Endodermal cell (in vitro differentiated cells): ENCODE data around the gene HOXC12. TPM values are rescaled to one million over a fixed set of nuclear protein-coding genes. Genes with fewer than 3 reads are reported as not detected.

Source experiments
- DNase-seq: peaks from one replicate; pipeline ENCODE4 v3.0.0-alpha.2; 2017
- H3K27ac ChIP-seq: 2 replicates; pipeline ENCODE4 v1.5.1; 2013; ENCODE audit warnings: mild to moderate bottlenecking, low read depth, low read length, moderate library complexity
- H3K27me3 ChIP-seq: 2 replicates; pipeline ENCODE4 v1.6.1; 2013; ENCODE audit warnings: mild to moderate bottlenecking, low read length, moderate library complexity; ENCODE audit not compliant: insufficient read depth, control insufficient read depth, poor library complexity, severe bottlenecking
- H3K36me3 ChIP-seq: 2 replicates; pipeline ENCODE4 v1.7.0; 2013; ENCODE audit warnings: mild to moderate bottlenecking, low read length, moderate library complexity; ENCODE audit not compliant: control insufficient read depth, insufficient read depth
- H3K4me1 ChIP-seq: one replicate; pipeline ENCODE4 v1.7.0; 2013; ENCODE audit warnings: low read length; ENCODE audit not compliant: control insufficient read depth, insufficient read depth
- H3K4me3 ChIP-seq: 2 replicates; pipeline ENCODE4 v1.5.1; 2013; ENCODE audit warnings: mild to moderate bottlenecking, low read length, moderate library complexity
- H3K9ac ChIP-seq: 2 replicates; pipeline ENCODE4 v1.6.1; 2013; ENCODE audit warnings: mild to moderate bottlenecking, low read length, moderate library complexity; ENCODE audit not compliant: poor library complexity, severe bottlenecking; ENCODE audit errors: extremely low read depth
- H3K9me3 ChIP-seq: 2 replicates; pipeline ENCODE4 v1.6.1; 2013; ENCODE audit warnings: mild to moderate bottlenecking, low read length, moderate library complexity; ENCODE audit not compliant: control insufficient read depth
- H3K27ac Mint-ChIP-seq: 2 replicates; pipeline ENCODE4 v1.8.0; 2020; ENCODE audit warnings: mixed read lengths
- H3K27me3 Mint-ChIP-seq: 2 replicates; pipeline ENCODE4 v1.8.0; 2021; ENCODE audit warnings: mild to moderate bottlenecking, mixed read lengths; ENCODE audit not compliant: insufficient read depth
- H3K36me3 Mint-ChIP-seq: 2 replicates; pipeline ENCODE4 v1.8.0; 2020; ENCODE audit warnings: low read depth, mixed read lengths
- H3K4me1 Mint-ChIP-seq: 2 replicates; pipeline ENCODE4 v1.8.0; 2020; ENCODE audit warnings: mixed read lengths
- H3K4me3 Mint-ChIP-seq: 2 replicates; pipeline ENCODE4 v1.8.0; 2020; ENCODE audit warnings: mild to moderate bottlenecking, moderate library complexity, mixed read lengths
- H3K9me3 Mint-ChIP-seq: 2 replicates; pipeline ENCODE4 v1.8.0; 2020; ENCODE audit warnings: mild to moderate bottlenecking, mixed read lengths
- WGBS, 2 experiments: methylation state at CpG; one replicate each; pipeline versions ENCODE4 v1.1.5 to v1.1.7; 2013; ENCODE audit warnings: missing lambda C conversion rate in 2 of 2, mixed read lengths in 1 of 2; ENCODE audit not compliant: insufficient coverage in 1 of 2, insufficient read length in 1 of 2; 5-methylcytosine and 5-hydroxymethylcytosine counted together
- total RNA-seq, 2 donors: library from RNA; stranded (reverse); fragmentation: NEBNext Ultra II Directional in 1 of 2; extraction: Animal tissue kit (Norgen Biotek cat#: 25700) in 1 of 2; gene quantifications; 2 replicates in 1 of 2; 3 replicates in 1 of 2; pipeline ENCODE4 v1.2.1, GENCODE V29; 2021
- TF ChIP-seq, protein P1 (sequence below): fragments of 200-600 bp; sonication (generic); conservative IDR thresholded peaks from 2 replicates; pipeline ENCODE4 v1.5.0; 2021; ENCODE audit warnings: antibody characterized with exemption, mild to moderate bottlenecking

Gene HOXC12
- total RNA-seq, 2 donors from 2014 or later, result not detected

DNA sequence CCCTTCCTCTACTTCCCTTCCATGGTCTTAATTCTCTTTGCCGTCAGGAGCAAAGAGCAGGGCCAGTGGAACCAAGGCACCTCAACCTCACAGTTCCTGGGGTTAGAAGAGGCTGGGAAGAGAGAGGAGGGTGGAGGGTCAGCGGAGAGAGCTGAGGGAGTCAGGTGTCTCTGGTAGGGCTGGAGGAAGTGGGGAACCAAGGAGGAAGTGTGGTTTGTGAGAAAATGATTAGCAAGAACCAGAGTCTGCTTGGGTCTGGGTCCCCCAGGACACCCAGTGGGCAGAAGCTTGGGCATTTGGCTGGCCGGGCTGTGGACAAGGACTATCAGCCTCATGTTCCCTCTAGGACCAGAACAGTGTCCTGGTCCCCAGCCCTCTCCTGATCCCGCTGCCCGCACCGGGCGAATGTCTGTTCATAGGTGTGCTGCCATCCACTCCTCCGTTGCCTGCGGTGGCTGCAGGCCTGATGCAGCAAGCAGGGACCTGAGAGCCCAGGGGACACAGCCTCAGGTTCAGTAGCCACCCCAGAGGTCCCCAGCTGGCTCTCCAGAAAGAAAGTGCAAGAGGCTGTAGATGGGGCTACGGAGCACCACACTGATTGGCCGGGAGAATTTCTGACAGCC, 2.3 kb downstream of the HOXC12 start:
- Mint-ChIP-seq H3K36me3 (no peaks in the 10 kb centered on the region), H3K4me3 (no peak overlapping the region), H3K4me1 (no peaks in the 10 kb centered on the region), H3K9me3 (no peaks in the 10 kb centered on the region), H3K27ac (no peak overlapping the region), H3K27me3 (peaks cover 99% of the 10 kb centered on the region)
- H3K27ac ChIP-seq, result no peak overlapping the region
- TF ChIP-seq, protein P1, sequence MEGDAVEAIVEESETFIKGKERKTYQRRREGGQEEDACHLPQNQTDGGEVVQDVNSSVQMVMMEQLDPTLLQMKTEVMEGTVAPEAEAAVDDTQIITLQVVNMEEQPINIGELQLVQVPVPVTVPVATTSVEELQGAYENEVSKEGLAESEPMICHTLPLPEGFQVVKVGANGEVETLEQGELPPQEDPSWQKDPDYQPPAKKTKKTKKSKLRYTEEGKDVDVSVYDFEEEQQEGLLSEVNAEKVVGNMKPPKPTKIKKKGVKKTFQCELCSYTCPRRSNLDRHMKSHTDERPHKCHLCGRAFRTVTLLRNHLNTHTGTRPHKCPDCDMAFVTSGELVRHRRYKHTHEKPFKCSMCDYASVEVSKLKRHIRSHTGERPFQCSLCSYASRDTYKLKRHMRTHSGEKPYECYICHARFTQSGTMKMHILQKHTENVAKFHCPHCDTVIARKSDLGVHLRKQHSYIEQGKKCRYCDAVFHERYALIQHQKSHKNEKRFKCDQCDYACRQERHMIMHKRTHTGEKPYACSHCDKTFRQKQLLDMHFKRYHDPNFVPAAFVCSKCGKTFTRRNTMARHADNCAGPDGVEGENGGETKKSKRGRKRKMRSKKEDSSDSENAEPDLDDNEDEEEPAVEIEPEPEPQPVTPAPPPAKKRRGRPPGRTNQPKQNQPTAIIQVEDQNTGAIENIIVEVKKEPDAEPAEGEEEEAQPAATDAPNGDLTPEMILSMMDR, result no peak
- no peaks in the 10 kb centered on the region for H3K4me1 ChIP-seq
- peaks cover 100% of the 10 kb centered on the region for H3K27me3 ChIP-seq
- no peaks in the 10 kb centered on the region for H3K36me3 ChIP-seq
- peaks cover 23% of the 10 kb centered on the region for H3K9me3 ChIP-seq
- DNase-seq, result no peak
- 34 to 40% methylated on average over 4 to 11 of the region's 11 CpGs for WGBS, 2 experiments
- no peak overlapping the region for H3K9ac ChIP-seq
- H3K4me3 ChIP-seq, result no peak overlapping the region

DNA sequence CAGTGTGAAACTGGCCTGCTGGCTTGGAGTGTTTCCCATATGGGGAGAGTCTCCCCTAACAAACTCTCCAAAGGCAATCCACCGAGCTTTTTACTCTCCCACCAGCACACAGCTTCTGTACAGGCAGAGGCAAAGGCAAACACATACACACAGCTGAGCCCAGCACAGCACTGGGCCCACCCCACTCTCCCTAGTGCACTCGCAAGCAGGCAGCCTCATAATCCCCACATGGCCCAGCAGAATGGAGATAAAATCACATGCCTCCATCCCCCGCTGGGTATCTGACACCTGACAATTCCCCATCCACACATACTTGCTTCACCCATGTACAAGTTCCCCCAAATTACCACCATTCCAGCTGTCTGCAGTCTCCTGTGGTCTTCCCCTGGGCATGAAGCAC, 3.4 kb downstream of the HOXC12 start:
- Histone ChIP-seq H3K36me3 (no peaks in the 10 kb centered on the region), H3K27me3 (peaks cover 100% of the 10 kb centered on the region), H3K27ac (no peak overlapping the region), H3K9ac (no peak overlapping the region), H3K4me3 (no peak overlapping the region), H3K9me3 (peaks cover 16% of the 10 kb centered on the region), H3K4me1 (no peaks in the 10 kb centered on the region)
- 7 to 34% methylated on average over 2 to 3 of the region's 3 CpGs for WGBS, 2 experiments
- H3K4me3 Mint-ChIP-seq, result no peak overlapping the region
- no peak overlapping the region for H3K27ac Mint-ChIP-seq
- DNase-seq, result no peak
- peaks cover 99% of the 10 kb centered on the region for H3K27me3 Mint-ChIP-seq
- no peaks in the 10 kb centered on the region for H3K4me1 Mint-ChIP-seq
- H3K36me3 Mint-ChIP-seq, result no peaks in the 10 kb centered on the region
- TF ChIP-seq, protein P1, result no peak
- H3K9me3 Mint-ChIP-seq, result no peaks in the 10 kb centered on the region

DNA sequence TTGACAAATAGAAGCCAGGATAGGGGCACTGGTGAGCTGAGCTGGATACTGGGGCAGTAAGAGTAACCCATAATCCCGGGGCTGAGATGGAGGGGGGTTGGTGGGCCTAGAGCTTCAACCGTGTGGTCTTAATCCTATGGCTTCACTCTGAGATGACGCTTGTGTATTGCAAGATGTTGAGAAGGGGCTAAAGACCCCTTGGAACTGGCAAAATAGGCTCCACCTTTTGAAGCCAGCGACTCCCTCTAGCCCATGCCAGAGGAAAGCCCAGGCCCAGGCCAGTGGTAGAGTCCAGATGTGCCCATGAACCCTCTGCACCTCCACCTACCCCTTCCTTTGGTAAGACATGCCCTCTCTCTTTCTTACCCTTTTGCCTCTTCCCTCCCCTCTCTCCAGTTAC, 4.6 kb downstream of the HOXC12 start:
- WGBS, 2 experiments, result 31 to 32% methylated on average over 2 to 4 of the region's 4 CpGs
- no peaks in the 10 kb centered on the region for H3K36me3 ChIP-seq
- H3K27me3 Mint-ChIP-seq, result peaks cover 99% of the 10 kb centered on the region
- no peaks in the 10 kb centered on the region for H3K4me1 Mint-ChIP-seq
- no peak overlapping the region for H3K27ac Mint-ChIP-seq
- H3K27ac ChIP-seq, result no peak overlapping the region
- H3K4me3 Mint-ChIP-seq, result no peak overlapping the region
- DNase-seq, result no peak
- H3K36me3 Mint-ChIP-seq, result no peaks in the 10 kb centered on the region
- H3K4me3 ChIP-seq, result no peak overlapping the region
- peaks cover 10% of the 10 kb centered on the region for H3K9me3 ChIP-seq
- no peak overlapping the region for H3K9ac ChIP-seq
- H3K4me1 ChIP-seq, result no peaks in the 10 kb centered on the region
- TF ChIP-seq, protein P1, result no peak
- peaks cover 100% of the 10 kb centered on the region for H3K27me3 ChIP-seq
- no peaks in the 10 kb centered on the region for H3K9me3 Mint-ChIP-seq
